Measurements from ENCODE around the gene TMEM178B.
A peak's percentile ranks its signal among the peaks of the same experiment; 100 is the strongest.

The TMEM178B gene

DNA sequence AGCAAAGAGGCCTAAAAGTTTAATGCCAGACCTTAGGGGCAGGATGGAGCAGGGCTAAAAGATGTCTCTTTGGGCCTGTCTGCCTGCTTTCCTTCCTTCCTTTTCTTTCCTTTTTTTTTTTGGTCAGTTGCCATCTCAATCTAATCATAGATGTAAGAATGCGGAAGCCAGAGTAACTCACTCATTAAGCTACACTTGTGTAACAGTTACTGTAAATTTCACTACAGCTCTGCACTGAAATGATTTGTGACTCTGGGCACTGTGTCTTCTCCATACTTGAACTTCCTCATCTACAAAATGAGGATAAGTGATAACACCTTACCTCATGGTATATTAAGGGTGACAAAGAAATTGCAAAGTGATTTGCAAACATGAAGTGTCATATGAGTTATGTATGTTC lies 401.8 kb downstream of the TMEM178B start:
- no peak for DNase-seq (ENCODE audit: low spot score)

DNA sequence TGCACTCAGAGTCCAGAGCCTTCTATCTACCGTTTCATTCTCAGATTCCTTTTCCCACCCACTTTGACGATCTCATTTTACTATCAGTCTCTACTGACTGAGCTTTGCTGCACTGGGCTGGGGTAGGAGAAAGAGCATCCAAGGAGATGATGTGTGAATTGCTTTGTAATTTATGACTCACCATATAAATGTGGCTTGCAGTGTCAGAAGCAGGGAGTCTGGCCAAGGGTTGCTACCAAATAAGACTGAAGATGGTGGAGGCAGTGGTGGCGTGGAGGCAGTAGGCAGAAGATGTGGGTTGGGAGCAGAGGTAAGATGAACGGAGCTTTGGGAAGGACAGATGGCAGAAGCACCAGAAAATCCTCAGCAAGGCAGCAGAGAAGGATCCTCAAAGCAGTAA lies 404.0 kb downstream of the TMEM178B start:
- no peak for DNase-seq (ENCODE audit: low spot score)

DNA sequence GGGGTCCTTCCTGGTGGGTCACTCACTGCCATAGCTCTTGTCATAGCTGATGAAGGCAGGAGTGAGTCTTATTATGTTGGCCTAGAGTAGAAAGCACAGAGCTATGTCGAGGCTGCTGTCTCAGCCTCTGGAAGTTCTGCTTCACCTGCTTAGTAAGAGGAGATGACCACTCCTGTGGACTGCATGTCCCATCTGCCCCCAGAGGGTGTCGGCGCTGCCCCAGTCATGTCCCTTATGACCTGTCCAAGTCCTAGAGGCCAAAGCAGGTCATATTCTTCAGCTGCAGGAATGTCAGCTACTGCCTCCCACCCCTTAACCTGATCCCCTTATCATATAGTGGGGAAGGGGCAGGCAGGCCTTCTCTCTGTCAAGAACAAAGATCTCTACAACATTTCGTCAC lies 405.0 kb downstream of the TMEM178B start:
- no peak for DNase-seq (ENCODE audit: low spot score)

DNA sequence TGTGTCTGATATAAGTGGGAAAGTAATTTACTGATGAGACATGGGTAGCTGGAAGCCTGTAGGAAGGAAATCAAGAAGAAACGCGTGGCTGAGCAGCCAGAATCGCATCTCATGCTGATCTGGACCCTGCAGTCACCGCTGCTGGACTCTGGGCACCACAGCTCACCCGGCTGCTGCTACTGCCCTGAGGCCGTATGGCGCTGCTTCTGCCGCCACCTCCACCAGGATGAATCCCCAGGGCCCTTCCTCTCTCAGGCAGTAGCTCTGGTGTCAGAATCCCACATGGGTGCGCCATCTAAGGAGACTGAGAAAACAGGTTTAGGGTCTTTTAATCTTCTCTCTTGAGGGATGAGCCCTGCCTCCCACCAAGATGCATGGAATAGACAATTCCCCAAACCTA lies 407.1 kb downstream of the TMEM178B start:
- DNase-seq (ENCODE audit: low spot score), result no peak

DNA sequence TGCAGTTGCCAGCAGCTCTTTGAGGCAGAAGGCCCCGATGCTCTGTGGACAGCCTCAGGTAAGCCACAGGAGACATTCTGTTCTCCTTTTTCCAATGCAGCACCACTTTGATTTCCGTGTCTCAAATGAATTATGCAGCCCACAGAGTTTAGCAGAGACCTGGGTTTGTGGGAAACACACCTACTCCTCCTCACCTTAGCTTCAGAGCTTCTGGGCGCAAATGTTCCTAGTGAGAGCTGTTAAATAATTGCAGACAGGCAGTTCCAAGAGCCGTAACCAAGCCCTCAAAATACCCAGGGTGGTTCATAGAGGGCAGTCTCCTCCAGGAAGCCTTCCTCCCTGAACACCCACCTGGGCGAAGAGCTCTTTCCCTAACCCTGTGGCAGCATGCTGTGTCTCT lies 408.1 kb downstream of the TMEM178B start:
- DNase-seq (ENCODE audit: low spot score), result no peak

DNA sequence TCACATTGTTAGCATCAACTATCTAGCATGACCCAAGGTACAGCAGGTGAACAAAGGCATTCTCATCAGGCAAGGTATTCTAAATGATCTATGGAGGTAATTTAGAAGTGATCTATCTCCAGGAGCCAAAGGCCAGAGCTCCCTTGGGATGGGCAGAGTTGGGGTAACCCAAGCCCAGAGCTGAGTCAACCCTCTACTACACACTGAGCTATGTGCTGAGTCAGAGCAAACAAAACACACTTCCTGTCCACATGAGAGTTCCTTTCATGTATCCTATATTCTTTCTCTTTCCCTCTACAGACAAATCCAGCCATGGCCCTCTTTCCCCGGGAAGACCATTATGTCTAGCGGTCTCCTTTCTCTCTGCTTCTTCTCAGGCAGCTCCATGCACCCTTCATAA lies 409.2 kb downstream of the TMEM178B start:
- DNase-seq (ENCODE audit: low spot score), result peak; percentile 21

DNA sequence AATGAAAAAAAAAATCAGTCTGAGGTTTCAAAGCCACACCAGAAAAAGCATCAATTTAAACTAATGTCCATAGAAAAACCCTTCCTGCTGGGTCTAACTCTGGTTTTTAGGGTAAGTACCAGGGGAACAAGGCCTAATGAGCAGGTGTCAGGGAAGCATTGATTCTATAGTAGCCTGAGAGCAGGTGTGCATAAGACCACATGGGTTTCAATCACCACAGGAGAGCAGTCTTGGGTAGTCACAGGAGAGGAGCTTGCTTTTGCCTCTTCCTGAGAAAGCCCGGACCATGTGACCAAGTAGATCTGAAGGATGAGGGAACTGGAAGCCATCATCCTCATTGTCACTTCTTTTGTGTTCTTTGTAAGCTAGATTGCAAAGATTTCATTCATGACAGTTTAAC lies 411.0 kb downstream of the TMEM178B start:
- DNase-seq (ENCODE audit: low spot score), result no peak

DNA sequence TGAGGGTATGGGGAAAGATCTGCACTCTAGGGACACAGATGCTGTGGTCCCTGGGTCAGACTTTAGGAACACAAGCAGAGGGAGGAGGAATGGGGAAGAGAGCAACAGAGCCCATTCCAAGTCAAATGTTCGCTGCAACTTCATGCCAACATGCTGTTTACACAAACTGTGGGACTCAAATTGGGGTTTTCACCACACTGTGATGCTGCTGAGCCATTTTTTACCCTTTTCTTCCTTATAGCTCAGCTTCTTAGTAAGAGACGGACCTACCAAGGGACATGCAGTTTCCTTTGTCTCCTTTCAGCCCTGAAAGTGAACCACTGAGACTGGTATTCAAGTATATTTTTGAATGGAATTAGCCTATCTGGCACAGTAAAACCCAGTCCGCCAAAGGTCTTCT lies 413.1 kb downstream of the TMEM178B start:
- DNase-seq (ENCODE audit: low spot score), result no peak

DNA sequence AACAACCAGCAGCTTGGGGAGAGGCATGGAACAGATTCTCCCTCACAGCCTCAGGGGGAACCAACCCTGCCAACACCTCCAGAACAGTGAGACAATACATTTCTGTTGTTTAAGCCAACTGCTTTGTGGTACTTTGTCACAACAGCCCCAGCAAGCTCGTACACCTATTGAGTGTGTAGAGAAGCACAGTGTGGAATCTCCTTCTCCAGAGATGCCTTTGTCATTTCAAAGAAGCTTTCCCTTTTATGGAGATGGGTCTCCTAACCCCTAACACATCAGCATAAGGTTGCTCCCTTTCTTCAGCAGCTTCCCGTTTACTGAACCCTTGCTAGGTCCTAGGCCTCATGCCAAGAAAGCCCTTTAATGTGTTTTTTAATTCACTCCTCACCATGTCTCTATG lies 416.6 kb downstream of the TMEM178B start:
- no peak for DNase-seq (ENCODE audit: low spot score)

DNA sequence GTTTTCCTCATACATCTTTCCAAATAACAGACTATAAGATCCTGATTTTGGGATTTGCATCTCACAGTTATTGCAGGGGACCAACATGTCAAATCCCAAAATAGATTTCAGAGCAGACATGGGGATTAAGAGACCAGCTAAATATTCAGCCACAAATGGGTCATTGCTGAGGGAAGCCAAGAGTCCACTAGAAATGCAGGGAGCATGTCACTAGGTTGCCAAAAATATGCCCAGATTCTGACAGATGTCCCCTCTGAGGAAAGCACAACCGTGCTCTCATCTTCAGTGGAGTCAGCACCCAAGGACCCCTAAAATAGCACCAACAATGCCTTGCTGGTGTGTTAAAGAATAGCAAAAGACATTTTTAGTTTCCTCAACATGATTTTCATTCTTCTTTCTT lies 421.2 kb downstream of the TMEM178B start:
- DNase-seq (ENCODE audit: low spot score), result no peak

DNA sequence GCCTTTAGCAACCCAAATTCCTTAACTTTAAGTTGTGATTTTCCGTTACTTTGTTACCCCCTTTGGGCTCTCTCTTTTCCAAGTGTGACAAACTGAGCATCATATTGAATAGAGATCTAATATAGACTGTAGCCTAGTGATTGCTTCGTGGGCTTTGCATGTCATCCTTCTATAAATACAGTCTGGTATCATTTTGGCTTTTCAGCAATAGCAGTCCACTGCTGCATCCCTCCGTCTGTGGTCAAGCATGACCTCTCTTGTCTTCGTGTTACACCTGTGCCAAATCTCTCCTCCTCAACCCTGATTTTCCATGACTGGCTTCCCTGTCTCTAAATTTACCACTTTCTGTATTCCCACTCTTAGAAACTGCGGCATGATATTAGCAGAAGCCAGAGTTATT lies 423.5 kb downstream of the TMEM178B start:
- DNase-seq (ENCODE audit: low spot score), result no peak

DNA sequence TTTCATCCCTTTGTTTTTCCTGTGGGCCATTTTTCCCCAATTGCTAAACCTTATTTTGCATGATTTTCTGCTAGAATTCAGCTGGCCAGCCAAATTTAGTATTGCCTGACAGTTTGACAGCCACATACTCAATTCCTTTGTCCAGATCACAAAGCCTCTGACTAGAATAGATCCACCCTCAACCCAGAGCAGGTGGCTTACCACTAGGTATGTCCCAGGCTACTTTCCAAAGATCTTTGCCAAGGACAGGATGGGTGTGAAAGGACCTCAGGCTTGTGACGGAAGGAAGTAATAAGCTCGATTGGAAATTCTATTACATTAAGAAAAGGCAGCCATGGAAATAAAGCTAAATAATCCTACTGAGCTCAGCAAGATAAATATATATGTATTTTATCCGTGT lies 426.7 kb downstream of the TMEM178B start:
- DNase-seq (ENCODE audit: low spot score), result no peak

DNA sequence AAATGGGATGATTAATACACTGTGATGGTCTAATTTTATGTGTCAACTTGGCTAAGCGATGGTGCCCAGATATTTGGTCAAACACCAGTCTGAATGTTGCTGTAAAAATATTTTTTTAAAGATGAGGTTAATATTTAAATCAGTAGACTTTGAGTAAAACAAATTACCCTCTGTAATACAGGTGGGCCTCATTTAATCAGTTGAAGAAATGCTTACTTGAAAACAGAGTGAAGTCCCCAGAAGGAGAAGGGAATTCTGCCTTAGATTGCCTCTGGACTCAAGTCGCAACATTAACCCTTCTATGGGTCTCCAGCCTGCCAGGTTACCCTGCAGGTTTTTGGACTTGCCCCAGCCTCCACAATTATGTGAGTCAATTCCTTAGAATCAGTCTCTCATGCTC lies 427.6 kb downstream of the TMEM178B start:
- DNase-seq (ENCODE audit: low spot score), result no peak

DNA sequence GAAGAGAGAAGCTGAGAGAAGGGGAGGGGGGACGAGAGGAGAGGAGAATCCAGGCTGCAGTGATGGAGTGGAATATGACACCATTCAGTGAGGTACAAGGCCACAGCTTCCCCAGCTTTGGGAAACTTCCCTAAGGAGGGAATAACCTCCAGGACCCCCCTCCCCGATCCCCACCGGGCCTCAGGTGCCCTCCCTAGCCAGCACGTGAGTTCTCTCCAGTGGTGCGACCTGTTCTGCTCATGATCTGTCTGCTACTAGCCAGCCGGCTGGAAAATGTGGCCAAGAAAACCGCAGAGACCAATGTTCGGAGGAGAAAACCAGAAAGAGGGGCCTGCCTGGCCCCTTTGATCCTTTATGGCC lies 437.4 kb downstream of the TMEM178B start:
- no peak for DNase-seq (ENCODE audit: low spot score)

DNA sequence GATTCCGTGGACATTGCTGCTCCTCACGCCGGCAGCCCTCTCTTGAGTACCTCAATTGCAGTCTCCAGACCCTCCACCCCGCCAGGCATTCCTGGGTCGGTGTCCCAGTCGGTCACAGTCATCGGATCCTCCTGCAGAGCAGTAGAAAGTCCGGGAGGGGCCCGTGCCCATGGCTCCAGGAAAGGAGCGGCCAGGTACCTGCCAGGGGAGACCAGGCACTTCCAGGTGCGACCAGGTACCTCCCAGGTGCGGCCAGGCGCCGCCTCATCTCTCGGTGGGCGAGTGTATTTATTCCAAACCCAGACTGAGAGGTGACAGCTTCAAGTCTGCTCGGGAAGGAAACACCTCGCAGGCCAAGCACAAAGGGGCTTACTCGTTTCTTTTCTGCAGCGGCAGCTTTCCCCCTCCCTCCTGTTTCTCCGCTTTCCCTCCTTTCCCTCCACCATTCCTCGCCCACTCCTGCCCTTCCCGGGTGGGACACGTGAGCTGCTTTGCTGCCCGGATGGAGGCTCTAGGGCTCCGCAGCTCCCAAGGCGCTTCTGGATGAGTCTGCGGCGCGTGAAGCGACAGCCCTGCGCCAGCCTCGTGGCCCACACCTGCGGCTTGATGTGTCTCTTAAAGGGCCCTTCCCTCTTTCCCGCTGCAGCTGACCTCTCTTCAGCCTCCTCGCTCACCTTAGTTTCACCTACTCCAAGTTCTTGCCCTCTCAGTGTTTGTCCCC lies 438.0 kb downstream of the TMEM178B start:
- DNase-seq (ENCODE audit: low spot score), result peak; percentile 13

DNA sequence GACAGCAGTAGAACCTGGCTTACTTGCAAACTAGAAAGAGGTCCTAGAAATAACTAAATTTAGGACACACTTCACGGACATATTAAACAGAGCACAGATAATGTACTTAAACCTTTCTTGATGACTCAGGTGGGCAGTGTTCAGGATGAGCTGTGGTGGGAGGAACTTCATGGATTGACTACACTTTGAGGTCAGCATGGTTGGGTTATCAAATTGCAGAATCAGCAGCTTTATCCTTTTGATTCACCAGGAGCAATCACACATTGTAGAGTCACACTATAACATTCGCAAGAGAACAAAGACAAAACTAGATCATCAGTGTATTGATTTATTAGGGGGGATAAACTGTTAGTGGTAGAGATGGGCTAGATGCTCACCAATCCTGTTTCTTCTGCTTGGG lies 438.7 kb downstream of the TMEM178B start:
- no peak for DNase-seq (ENCODE audit: low spot score)

DNA sequence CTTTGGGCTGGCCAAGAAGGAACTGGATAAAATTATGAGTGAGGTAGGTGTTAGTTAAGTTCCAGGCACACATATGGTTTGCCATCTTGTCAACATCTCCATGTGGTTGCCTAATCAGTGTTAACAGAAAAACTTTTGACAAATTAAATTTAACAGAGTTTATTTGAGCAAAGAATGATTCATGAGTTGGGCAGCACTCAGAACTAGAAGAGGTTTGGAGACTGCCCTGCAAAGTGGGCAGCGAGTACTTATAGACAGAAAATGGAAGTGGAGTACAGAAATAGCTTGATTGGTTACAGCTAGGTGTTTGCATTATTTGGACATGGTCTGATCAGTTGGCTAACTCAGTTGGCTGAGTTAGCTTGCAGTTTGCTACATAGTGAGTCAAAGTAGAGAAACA lies 439.9 kb downstream of the TMEM178B start:
- DNase-seq (ENCODE audit: low spot score), result no peak

DNA sequence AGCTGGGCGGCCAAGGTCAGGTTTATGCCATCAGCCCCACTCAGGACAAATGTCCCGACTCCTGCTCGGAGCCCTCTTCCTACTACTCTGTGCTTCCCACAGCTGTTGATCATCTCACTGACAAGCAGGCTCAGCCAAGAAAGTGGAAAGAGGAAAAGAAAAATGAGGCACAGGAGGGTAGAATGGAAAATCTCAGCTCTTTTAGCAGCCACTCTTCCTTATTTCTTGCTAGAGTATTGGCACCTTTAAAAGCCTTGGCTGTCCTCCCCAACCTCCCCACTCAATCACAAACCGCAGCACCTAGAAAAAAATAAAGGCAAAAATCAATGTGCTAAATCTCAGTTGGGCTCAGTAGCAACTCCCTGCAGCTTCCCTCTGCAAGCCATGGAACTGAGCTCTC lies 442.1 kb downstream of the TMEM178B start:
- no peak for DNase-seq (ENCODE audit: low spot score)

DNA sequence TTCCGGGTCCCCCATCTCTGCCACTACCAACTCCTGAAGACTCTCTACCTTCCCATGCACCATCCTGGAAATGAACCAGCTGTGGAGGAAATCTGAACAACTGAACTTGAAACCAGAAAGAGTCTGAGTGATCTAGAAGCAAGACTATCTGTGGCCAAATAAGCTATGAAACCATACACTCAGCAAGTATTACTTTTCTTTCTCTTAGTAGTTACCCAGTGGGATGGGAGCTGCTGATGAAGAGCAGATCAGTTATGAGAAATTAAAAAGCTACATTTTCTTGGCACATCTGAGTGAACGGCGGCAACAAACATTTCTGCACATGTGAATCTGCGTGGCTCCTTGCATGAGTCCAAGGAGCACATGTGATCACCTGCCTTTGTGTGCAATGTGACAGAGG lies 445.8 kb downstream of the TMEM178B start:
- DNase-seq (ENCODE audit: low spot score), result no peak

DNA sequence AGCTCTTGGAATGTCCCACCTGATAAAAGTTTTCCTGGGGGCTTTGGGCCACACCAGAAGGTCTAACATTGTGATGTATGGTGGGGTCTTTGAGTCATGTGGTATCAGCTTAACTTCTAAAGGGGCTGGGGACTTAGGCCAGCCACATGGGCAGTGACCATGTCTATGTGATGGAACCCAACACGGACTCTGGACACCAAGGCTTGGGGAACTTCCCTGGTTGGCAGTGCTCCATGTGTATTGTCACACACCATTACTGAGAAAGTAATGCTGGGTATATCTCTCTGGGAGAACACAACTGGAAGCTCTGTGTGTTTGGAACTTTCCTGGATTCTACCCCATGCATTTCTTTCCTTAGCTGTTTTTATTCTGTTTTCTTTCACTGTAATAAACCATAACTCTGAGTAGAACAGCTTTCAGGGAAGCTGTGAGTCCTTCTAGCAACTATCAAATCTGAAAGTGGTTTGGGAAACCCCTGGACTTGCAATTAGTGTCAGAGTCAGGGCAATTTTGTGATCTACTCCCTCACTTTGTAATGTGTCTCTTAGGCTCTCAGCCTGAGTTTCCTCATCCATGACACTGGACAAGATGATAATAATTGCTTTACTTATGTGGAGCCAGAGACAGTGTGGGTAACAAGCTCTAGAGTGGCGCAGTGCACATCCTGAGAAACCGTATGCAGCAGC lies 448.9 kb downstream of the TMEM178B start:
- no peak for DNase-seq (ENCODE audit: low spot score)

DNA sequence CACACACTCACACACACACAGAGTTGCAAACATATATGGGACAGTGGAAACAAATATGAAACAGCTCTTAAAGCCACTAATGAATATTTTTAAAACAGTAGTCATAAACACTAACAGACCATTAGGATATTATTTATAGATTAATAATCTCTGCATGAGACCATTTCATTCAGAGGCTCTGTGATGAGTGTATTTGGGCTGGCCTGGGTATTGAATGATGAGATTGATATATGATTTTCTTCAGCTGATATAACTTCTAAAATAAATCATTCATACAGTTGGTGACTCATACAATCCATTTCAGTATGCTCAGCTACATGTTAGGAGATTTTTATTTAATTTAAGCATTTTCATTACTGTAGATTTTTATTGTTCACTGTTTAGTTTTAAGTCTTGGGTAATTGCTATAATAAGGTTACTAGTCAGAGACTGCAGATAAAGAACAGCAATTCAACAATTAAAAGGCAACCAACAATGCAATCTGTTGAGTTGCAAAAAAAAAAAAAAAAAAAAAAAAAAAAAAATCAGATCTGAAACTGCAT lies 452.2 kb downstream of the TMEM178B start:
- no peak for DNase-seq (ENCODE audit: low spot score)

DNA sequence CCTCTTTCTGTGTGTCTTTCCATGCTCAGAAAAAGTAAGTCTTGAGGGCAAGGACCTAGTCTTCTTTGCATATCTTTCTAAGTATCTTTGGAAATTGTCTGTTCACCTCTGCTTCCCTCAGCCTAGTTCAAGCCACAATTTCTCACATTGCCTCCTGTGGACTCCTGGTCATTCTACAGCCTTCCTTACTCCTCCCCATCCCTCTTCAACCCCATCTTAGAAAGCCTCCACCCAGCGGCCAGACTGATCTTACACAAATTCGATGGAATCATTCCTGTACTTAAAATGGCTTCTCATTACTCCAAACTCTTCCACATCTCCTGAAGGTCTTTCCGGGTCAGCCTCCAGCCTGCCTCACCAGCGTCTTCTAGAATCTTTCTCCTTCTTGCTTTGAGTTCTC lies 453.2 kb downstream of the TMEM178B start:
- DNase-seq (ENCODE audit: low spot score), result no peak

DNA sequence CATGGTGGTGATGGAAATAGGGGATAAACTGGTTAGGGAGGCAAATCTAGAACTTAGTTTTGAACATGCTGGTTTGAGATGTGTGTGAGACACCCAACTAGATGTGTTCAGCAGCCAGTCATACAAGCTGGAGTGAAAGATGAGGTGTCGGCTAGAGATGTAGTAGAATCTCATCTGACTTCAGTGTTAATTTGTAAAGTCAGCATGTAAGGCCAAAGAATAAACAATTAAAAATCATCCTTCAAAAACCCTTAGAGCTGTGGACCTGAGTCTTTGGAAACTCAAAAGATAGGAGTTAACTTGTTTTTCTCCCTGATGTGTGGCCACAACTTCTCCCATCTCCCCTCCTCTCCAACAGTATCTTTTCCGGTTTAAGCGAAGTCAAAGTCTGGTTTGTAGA lies 454.5 kb downstream of the TMEM178B start:
- DNase-seq (ENCODE audit: low spot score), result no peak
